H9 (cell line): ENCODE data around the gene OR8B4. TPM values are rescaled to one million over a fixed set of nuclear protein-coding genes. Genes with fewer than 3 reads are reported as not detected.

ENCODE experiments used
- DNase-seq: peaks from one replicate; pipeline ENCODE4 v3.0.0-alpha.2; 2017
- H2AFZ ChIP-seq: one replicate; pipeline ENCODE4 v1.6.1; 2013; ENCODE audit warnings: mild to moderate bottlenecking, low read length, control low read depth, moderate library complexity
- H2AK5ac ChIP-seq: 2 replicates; pipeline ENCODE4 v1.6.1; 2013; ENCODE audit warnings: low read length, control low read depth, mixed read lengths; ENCODE audit not compliant: insufficient read length
- H2BK120ac ChIP-seq: one replicate; pipeline ENCODE4 v1.6.1; 2013; ENCODE audit warnings: low read depth, mild to moderate bottlenecking, low read length, control low read depth, inconsistent platforms; ENCODE audit not compliant: poor library complexity, severe bottlenecking
- H2BK12ac ChIP-seq: 2 replicates; pipeline ENCODE4 v1.6.1; 2013; ENCODE audit warnings: low read length, control low read depth, mixed read lengths, low read depth; ENCODE audit not compliant: insufficient read length
- H2BK15ac ChIP-seq: 2 replicates; pipeline ENCODE4 v1.6.1; 2013; ENCODE audit warnings: low read depth, low read length, control low read depth
- H2BK20ac ChIP-seq: one replicate; pipeline ENCODE4 v1.6.1; 2013; ENCODE audit warnings: low read depth, mild to moderate bottlenecking, low read length, control low read depth, inconsistent platforms; ENCODE audit not compliant: poor library complexity, severe bottlenecking
- H2BK5ac ChIP-seq: 2 replicates; pipeline ENCODE4 v1.6.1; 2013; ENCODE audit warnings: low read length, control low read depth, mixed read lengths; ENCODE audit not compliant: insufficient read length
- H3K14ac ChIP-seq: 2 replicates; pipeline ENCODE4 v1.6.1; 2013; ENCODE audit warnings: low read length, control low read depth; ENCODE audit not compliant: insufficient read depth
- H3K18ac ChIP-seq: 2 replicates; pipeline ENCODE4 v1.6.1; 2013; ENCODE audit warnings: low read depth, mild to moderate bottlenecking, mixed read lengths, low read length, control low read depth; ENCODE audit not compliant: insufficient read length
- H3K23ac ChIP-seq: 2 replicates; pipeline ENCODE4 v1.6.1; 2013; ENCODE audit warnings: low read length, control low read depth, mixed read lengths, low read depth; ENCODE audit not compliant: insufficient read length
- H3K23me2 ChIP-seq: 2 replicates; pipeline ENCODE4 v1.6.1; 2013; ENCODE audit warnings: low read depth, mild to moderate bottlenecking, mixed read lengths, low read length, control low read depth; ENCODE audit not compliant: insufficient read length, poor library complexity, severe bottlenecking
- H3K27ac ChIP-seq: 2 replicates; pipeline ENCODE4 v1.5.1; 2013; ENCODE audit warnings: low read length, control low read depth, mixed read lengths, low read depth; ENCODE audit not compliant: insufficient read length
- H3K27me3 ChIP-seq: 2 replicates; pipeline ENCODE4 v1.6.1; 2013; ENCODE audit warnings: low read length, control low read depth, inconsistent platforms; ENCODE audit not compliant: insufficient read depth
- H3K4ac ChIP-seq: 2 replicates; pipeline ENCODE4 v1.6.1; 2013; ENCODE audit warnings: low read depth, mild to moderate bottlenecking, control low read depth, inconsistent platforms, low read length, moderate library complexity
- H3K4me1 ChIP-seq: 2 replicates; pipeline ENCODE4 v1.6.1; 2013; ENCODE audit warnings: low read length, control low read depth, inconsistent platforms; ENCODE audit not compliant: insufficient read depth
- H3K4me2 ChIP-seq: 2 replicates; pipeline ENCODE4 v1.6.1; 2013; ENCODE audit warnings: low read length, control low read depth, mixed read lengths; ENCODE audit not compliant: insufficient read length, insufficient read depth
- H3K56ac ChIP-seq: 2 replicates; pipeline ENCODE4 v1.6.1; 2013; ENCODE audit warnings: low read depth, mild to moderate bottlenecking, mixed read lengths, low read length, control low read depth; ENCODE audit not compliant: insufficient read length
- H3K79me1 ChIP-seq: 2 replicates; pipeline ENCODE4 v1.6.1; 2013; ENCODE audit warnings: low read depth, mild to moderate bottlenecking, moderate library complexity, low read length, control low read depth, inconsistent platforms; ENCODE audit not compliant: insufficient read depth, poor library complexity, severe bottlenecking
- H3K79me2 ChIP-seq: 2 replicates; pipeline ENCODE4 v1.6.1; 2013; ENCODE audit warnings: low read length, control low read depth, inconsistent platforms; ENCODE audit not compliant: insufficient read depth
- H3K9ac ChIP-seq: 2 replicates; pipeline ENCODE4 v1.6.1; 2013; ENCODE audit warnings: low read length, control low read depth, mixed read lengths; ENCODE audit not compliant: insufficient read length; ENCODE audit errors: extremely low read depth
- H3K9me3 ChIP-seq: one replicate; pipeline ENCODE4 v1.6.1; 2013; ENCODE audit warnings: low read depth, low read length, inconsistent platforms; ENCODE audit not compliant: control insufficient read depth
- H3T11ph ChIP-seq: one replicate; pipeline ENCODE4 v1.6.1; 2013; ENCODE audit warnings: mild to moderate bottlenecking, low read length, control low read depth, inconsistent platforms
- H4K20me1 ChIP-seq: one replicate; pipeline ENCODE4 v1.6.1; 2013; ENCODE audit not compliant: control insufficient read depth, insufficient read length, insufficient read depth
- H4K5ac ChIP-seq: 2 replicates; pipeline ENCODE4 v1.6.1; 2013; ENCODE audit warnings: low read depth, mild to moderate bottlenecking, mixed read lengths, low read length, control low read depth; ENCODE audit not compliant: insufficient read length
- H4K8ac ChIP-seq: replicated peaks from 2 replicates; pipeline ENCODE4 v1.6.1; 2013; ENCODE audit warnings: low read length, control low read depth, mixed read lengths, low read depth; ENCODE audit not compliant: insufficient read length
- H4K91ac ChIP-seq: 2 replicates; pipeline ENCODE4 v1.6.1; 2013; ENCODE audit warnings: low read depth, mild to moderate bottlenecking, moderate library complexity, mixed read lengths, low read length, control low read depth; ENCODE audit not compliant: insufficient read length
- H3K27ac Mint-ChIP-seq, 3 experiments: 2 replicates in 2 of 3; 3 replicates in 1 of 3; pipeline ENCODE4 v1.8.0; 2020 to 2021; ENCODE audit warnings: mixed read lengths in 3 of 3, mild to moderate bottlenecking in 1 of 3, moderate library complexity in 1 of 3
- H3K27me3 Mint-ChIP-seq: 2 replicates; pipeline ENCODE4 v1.8.0; 2021; ENCODE audit warnings: low read depth, mild to moderate bottlenecking, moderate library complexity, mixed read lengths
- H3K36me3 Mint-ChIP-seq, 3 experiments: 2 replicates in 2 of 3; 3 replicates in 1 of 3; pipeline ENCODE4 v1.8.0; 2020 to 2021; ENCODE audit warnings: low read depth in 3 of 3, mixed read lengths in 3 of 3; ENCODE audit not compliant: insufficient read depth in 1 of 3
- H3K4me1 Mint-ChIP-seq, 2 experiments: 2 replicates each; pipeline ENCODE4 v1.8.0; 2020; ENCODE audit warnings: mixed read lengths in 2 of 2
- H3K4me3 Mint-ChIP-seq, 2 experiments: 2 replicates in 1 of 2; 3 replicates in 1 of 2; pipeline ENCODE4 v1.8.0; 2020 to 2021; ENCODE audit warnings: mild to moderate bottlenecking in 2 of 2, mixed read lengths in 2 of 2, moderate library complexity in 1 of 2
- H3K9me3 Mint-ChIP-seq, 2 experiments: 2 replicates in 1 of 2; 3 replicates in 1 of 2; pipeline ENCODE4 v1.8.0; 2020; ENCODE audit warnings: mild to moderate bottlenecking in 2 of 2, mixed read lengths in 2 of 2, moderate library complexity in 1 of 2
- WGBS: extraction: QIAGEN DNeasy Blood & Tissue Kit; methylation state at CpG from one replicate; pipeline ENCODE4 v1.1.7; 2013; ENCODE audit warnings: missing lambda C conversion rate, low lambda C conversion rate, mixed read lengths; ENCODE audit not compliant: insufficient read length; ENCODE audit errors: extremely low coverage; 5-methylcytosine and 5-hydroxymethylcytosine counted together
- total RNA-seq: library from RNA; stranded (reverse); gene quantifications from 2 replicates; pipeline ENCODE4 v1.2.1, GENCODE V29; 2021
- TF ChIP-seq, protein P1 (sequence below): fragments of 200-600 bp; sonication (generic); conservative IDR thresholded peaks from 3 replicates; pipeline ENCODE4 v1.8.0; 2021; ENCODE audit warnings: antibody characterized with exemption, mild to moderate bottlenecking

Gene OR8B4
- total RNA-seq, 1 experiment from 2014 or later: not detected

DNA sequence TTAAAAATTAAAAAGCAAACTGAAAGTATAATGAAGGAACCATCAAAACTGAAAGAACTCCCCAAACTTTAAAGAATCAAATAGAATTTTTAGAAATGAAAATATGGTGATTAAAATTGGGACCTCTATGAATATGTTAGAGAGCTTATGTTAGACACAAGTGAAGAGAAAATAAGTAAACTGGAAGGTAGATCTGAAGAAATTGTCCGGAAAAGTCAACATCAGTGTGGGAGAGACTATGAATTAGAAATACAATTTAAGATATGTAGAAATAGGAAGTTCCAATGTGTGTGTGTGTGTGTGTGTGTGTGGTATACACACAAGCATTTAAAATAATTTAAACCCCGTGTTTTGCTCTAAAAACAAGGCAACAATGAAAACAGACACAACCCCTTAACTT is 4.9 kb upstream of the OR8B4 start:
- Histone ChIP-seq H2BK5ac (no peak overlapping the region), H4K8ac (no peak overlapping the region), H2BK120ac (no peak overlapping the region), H3K23me2 (no peaks in the 10 kb centered on the region), H3K4me2 (no peak overlapping the region), H3K56ac (no peak overlapping the region), H2BK12ac (no peak overlapping the region), H3K4ac (no peak overlapping the region), H2BK15ac (no peak overlapping the region), H2BK20ac (no peak overlapping the region), H3K9me3 (no peaks in the 10 kb centered on the region), H3K79me1 (no peaks in the 10 kb centered on the region), H3K23ac (no peak overlapping the region), H3T11ph (no peak overlapping the region), H2AK5ac (no peak overlapping the region), H3K18ac (no peak overlapping the region), H3K27ac (no peak overlapping the region), H3K14ac (no peak overlapping the region), H4K5ac (no peak overlapping the region), H3K9ac (no peak overlapping the region), H3K4me1 (no peaks in the 10 kb centered on the region), H2AFZ (no peak overlapping the region), H4K20me1 (no peaks in the 10 kb centered on the region), H3K27me3 (no peaks in the 10 kb centered on the region), H4K91ac (no peak overlapping the region), H3K79me2 (no peaks in the 10 kb centered on the region)
- Mint-ChIP-seq H3K27ac (no peak overlapping the region), H3K4me3 (no peak overlapping the region), H3K4me1 (no peaks in the 10 kb centered on the region), H3K27me3 (no peaks in the 10 kb centered on the region; the same call in 1 of the 2 replicates), H3K9me3 (peaks cover 8 to 12% of the 10 kb centered on the region in 2 experiments; a peak in 4 of 5 replicates), H3K36me3 (peaks cover 0 to 9% (median 0%) of the 10 kb centered on the region in 3 experiments; a peak in 2 of 7 replicates)
- no CpG with 5 or more reads among the region's 2 CpGs for WGBS
- TF ChIP-seq, protein P1, sequence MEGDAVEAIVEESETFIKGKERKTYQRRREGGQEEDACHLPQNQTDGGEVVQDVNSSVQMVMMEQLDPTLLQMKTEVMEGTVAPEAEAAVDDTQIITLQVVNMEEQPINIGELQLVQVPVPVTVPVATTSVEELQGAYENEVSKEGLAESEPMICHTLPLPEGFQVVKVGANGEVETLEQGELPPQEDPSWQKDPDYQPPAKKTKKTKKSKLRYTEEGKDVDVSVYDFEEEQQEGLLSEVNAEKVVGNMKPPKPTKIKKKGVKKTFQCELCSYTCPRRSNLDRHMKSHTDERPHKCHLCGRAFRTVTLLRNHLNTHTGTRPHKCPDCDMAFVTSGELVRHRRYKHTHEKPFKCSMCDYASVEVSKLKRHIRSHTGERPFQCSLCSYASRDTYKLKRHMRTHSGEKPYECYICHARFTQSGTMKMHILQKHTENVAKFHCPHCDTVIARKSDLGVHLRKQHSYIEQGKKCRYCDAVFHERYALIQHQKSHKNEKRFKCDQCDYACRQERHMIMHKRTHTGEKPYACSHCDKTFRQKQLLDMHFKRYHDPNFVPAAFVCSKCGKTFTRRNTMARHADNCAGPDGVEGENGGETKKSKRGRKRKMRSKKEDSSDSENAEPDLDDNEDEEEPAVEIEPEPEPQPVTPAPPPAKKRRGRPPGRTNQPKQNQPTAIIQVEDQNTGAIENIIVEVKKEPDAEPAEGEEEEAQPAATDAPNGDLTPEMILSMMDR: no peak
- DNase-seq: no peak
